ENCODE measurements around the gene PLXDC1.

- no peak for TF ChIP-seq POU6F1 (CRISPR knock-in tag; IDR thresholded peaks at IDR 0.05; ENCODE audit: borderline replicate concordance, low read depth)
- no peak for TF ChIP-seq ARNTL (CRISPR knock-in tag; IDR thresholded peaks at IDR 0.05; ENCODE audit: borderline replicate concordance, low read depth)
- no peak for TF ChIP-seq ZFP3 (CRISPR knock-in tag; IDR thresholded peaks at IDR 0.05)
- no peak for TF ChIP-seq ZC3H10 (CRISPR knock-in tag; IDR thresholded peaks at IDR 0.05)
- TF ChIP-seq PATZ1 (CRISPR knock-in tag; IDR thresholded peaks at IDR 0.05; ENCODE audit: borderline replicate concordance): no peak
Observed at GRCh38 chr17:39141294-39141693, 10.1 kb downstream of the PLXDC1 start.

Measured in SK-N-SH treated with all-trans-retinoic acid at 6 μM for 48 hours (cell line).